GM21619 (cell line): ENCODE data around the gene SETBP1.
A peak's percentile ranks its signal among the peaks of the same experiment; 100 is the strongest.

ENCODE experiments used
- ATAC-seq: cut with Tn5 transposase; IDR thresholded peaks from one replicate; pipeline ENCODE4 v1.9.1; 2021; ENCODE audit not compliant: unreplicated experiment

Gene SETBP1

DNA sequence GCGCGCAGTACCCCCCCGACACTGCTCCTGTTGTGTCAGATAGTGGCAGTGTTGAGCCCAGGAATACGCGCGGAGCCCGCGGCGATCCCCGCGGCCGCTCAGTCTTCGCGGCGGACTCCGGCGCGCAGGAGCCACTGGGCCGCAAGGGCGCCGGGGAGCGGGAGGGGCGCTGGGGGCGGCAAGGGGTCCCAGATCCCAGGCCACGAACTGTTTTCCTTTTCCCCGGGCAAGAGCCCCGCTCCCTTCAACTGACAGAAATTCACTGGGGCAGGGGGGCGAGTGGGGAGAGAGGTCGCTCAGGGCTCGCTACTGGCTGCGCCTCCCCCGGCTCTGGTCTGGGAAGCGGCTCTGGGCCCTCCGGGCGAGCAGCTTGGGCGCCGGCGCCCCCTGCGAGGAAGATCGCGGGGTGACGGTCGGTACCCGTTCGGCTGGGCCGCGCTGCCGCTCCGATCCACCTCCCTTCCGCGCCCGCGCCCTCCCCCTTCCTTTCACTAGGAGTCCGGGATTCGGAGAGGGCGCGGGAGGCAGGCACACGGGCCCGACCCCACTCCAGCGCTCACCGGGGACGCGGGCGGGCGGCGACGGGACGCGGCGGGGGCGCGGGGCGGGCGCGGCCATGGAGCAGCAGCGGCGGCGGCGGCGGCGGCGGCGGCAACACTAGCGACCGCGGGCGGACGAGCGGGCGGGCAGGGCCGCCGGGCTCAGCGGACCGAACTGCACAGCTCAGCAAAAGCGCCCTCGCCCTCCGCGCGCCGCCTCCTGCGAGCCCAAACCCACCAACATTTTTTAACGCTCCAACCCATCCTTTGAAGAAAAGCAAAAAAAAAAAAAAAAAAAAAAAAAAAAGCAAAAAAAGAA, 1.4 kb upstream of the SETBP1 start:
- ATAC-seq, result peak; percentile 89

DNA sequence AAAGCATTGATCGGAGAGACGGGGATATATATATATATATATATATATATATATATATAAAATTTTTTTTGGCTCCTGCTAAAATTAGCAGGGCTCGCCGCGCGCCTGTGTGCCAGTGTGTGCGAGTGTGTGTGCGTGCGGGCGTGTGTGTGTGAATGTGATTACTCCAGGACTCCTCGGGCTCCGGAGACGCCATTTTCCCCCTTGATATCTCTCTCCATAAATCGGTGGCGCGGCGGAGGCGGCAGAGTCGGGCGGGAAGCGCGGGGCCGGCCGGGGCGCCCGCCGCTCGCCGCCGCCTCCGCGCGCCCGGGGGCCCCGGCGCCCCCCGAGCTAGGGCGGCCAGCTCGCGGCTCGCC, 795 bp upstream of the SETBP1 start:
- no peak for ATAC-seq

DNA sequence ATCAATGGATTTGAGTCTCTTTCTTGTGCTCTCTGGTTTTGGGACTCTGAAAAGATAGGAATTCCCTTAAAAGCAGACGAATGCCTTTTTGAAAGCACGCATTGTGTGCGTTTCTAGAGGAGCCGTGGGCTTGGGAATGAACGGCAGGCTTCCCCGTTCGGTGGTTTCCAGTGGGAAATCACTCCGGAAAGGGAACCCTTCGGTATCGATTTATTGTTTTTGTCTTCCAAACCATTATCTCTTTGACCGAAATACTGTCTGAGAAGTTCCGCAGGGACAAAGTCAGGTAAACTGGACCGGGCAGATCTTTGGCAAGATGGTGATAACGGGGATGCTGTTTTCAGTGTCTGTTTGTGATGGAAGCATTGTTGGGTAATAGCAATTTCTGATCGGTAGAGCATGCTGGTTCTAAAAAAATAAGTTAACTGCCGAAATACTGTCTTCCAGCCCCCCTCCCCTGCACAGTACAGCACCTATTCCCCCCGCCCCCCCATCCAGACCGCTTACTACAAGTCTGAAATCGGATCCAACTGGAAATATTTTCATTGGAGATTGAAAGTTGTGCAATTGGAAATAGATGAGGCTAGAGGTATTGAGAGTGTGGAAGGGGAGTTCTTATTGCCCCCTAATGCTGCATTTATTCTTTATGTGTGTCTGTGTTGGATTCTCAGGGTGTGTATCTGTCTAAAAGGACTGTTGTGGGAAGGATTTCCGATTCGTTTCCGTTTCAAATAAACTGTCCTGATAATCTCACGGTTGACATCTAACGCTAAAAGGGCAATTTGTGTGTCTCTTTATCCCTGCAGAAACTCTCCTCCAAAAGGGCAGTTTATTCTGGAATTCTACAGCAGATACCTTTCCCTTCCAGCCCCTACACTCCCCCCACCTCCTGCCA, 635 bp downstream of the SETBP1 start:
- ATAC-seq, result no peak

DNA sequence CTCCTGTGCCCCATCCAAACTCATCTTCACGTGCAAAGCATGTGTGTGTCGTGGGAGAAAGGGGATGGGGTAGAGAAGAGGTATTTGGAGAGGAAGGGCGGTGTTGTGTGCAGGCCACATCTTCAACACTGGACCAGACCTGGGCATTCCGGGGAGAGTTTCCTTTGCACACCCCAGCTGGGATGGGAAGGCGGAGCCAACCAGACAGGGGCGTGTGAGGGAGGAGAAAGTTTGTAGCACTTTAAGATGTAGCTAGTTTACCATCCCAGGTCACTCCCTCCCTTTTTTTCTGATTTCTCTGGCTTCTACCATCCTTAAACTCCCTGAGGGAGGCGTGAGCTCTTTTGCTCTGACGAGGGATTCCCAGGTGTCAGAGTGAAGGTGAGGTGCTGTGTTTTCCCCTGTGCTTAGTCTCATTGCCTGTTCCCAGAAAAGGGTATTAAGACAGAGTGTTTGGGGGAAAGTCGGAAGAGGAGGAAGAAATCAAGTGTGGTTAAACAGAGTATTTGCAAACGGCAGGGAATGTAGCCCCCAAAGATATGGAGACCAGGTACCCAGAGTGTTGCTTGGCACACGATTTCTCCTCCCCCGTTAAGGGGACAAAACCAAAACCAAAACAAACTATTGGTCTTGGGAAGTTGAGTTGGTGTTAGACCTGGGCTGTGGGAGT, 1.6 kb downstream of the SETBP1 start:
- no peak for ATAC-seq

DNA sequence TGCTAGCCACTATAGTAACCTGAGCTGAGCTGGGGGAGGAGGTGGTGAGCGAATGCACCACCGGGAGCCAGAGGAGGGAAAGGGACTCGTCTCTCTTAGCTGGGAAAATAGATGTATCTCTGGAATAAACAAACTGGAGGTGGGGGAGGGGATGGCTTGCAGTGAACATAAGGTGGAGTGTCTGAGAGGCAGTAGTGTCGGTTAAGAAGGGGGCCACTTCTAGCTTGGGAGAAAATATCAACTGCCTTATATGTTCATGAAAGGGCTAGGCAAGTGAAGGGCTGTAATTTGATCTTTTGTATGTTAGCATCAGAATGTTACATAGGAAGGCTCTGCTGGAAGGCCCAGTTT, 2.2 kb downstream of the SETBP1 start:
- ATAC-seq, result no peak

DNA sequence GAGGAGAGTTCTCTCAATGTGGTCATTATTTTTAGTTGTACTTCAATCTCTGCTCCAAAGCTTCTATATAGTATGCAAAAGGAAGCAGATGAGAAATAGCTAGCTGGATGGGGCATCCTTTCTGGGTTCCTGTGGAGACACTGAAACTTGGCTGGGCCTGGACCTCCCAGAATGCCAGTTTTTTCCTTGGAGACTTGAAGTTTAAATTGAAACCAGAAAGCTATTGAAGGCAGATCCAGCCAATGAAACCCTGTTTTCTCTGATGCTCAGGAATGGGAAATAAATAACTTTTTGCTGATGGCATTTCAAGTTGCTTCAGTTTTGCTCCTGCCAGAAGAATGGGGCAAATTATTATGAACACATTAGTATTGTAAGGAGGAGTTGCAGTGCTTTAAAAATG, 2.9 kb downstream of the SETBP1 start:
- no peak for ATAC-seq

DNA sequence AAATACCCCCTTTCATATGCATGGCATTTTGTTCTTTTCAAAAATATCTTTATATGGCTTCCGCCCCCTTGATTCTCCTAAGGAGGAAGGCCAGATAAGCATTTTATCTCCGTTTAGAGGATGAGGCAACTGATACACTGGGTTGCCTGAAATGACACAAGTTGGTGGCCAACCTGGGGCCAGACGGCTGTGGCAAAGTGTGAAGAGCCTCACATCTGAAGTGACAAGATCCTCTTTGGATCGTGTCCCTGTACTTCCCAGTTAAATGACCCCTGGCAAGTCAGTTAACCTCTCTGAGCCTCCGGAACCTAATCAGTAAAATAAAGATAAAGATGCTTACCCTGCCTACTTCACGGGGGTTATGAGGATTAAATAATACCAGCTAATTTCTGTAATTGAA, 4.6 kb downstream of the SETBP1 start:
- ATAC-seq, result no peak

DNA sequence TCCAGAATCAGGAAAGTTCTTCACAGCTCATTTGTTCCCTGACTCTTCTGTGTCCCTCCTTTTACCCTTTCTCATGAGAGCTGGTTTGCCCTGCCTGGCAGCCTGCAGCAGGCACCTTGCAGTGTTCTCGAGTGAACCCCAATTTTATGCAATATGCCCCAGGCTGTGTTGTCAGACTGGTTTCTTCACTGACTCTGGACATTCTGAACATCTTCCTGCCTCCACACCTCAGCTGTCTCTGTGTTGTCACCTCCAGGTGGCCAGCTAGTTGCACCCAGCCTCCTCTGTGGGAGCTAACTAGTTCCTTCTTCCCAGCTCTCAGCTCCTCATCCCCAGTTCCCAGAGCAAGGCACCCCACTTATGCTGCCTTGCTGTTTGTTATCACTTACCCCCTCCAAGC, 5.5 kb downstream of the SETBP1 start:
- ATAC-seq, result no peak

DNA sequence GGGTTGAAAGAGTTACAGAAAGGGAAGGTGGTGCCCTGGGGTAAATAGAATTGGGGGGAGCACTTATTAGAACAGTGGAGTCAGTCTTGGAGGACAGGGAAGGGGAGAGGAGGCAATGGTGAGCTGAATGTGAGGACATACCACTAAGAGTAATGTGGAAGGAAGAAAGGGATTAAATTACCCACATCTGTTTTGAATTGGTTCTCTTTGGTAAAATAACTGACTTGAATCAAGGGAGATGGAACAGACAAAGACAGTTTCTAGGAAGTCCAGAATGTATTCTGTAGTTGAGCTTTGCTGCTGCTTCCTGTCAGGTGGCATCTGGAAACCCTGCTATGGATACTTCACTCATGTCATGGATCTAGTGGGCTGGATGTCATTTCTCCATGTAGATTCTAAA, 6.7 kb downstream of the SETBP1 start:
- no peak for ATAC-seq

DNA sequence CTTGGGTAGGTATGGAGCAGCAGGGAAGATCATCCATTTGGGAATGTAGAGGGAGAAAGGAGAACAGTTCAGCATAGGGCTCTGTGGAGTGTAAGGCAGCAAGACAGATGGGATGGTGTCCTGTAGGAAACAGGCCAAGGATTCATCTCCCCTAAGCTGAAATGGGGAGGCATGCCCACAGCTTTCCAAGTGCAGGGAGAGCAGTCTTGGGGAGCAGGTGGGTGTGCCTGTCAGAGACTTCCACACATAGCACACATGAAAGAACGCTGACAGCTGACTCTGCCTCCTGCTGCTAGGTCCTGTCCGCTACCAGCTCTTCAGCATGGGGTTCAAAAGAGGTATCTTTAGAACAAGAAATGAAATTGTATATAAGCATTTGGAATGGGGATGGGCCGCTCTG, 9.0 kb downstream of the SETBP1 start:
- ATAC-seq, result no peak

DNA sequence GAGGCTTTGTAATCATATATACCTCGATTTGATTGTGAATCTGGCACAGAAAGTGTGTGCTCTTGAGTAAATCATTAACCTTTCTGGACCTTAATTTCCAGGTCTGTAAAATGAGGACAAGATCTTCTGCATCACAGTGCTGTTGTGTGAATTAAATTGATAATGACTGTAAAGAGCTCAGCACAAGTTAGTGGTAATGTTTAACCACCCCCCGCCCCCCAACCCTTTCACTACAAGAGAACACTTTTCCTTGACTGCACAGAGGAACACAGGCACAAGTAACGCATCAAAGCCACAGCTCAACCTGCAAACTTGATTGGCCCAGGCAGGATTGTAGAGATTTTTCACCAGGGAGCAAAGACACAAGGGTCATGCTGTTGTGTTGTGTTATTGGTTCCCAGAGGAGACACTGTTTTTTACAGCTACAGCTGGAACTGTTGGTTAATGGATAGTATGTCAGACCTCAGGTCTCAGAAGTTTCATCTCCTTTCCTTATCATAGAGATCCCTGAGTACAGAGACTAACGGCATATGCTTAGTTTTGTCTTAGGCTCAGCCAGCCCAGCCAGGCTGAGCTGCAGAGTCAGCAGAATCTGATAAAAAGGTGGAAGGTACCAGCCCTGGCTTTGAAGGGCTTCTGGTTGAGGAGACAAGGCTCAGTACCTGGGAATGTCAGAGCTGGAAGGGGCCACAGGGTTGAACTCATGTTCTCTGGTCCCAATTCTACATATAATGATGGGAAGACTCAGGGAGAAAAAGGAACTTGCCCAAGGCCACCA, 10.6 kb downstream of the SETBP1 start:
- no peak for ATAC-seq

DNA sequence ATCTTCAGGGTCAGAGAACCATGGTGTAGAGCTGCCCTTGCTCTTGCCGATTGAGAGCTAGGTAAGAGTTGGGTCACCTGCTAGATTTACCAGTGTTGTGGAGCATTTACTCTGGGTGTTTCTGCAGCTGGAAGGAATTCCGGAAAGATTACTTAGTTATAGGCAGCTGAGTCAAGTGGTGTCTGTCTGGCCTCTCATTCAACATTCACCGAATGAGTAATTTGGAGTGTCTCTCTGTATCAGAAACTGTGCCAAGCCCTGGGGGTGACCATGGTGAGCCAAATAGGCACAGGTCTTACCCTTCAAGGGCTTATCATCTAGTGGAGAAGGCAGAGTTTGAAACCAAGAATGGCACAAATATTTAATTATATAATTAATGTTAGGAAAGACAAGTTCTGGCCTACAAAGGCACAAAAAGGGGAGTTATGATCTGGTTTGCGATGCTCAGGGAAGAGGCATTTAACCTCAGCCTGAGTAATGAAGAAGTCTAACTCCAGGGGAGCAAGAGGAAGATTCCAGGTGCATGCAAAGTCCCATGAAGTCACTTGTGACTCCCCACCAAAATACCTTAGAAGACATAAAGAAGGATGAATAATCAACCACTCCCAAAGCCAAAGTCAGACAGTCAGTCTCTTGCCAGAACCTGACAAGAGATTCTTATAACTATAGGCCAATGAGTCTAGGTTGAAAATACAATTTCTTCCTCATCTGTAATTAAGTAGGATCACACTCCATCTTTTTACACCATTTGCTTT, 12.5 kb downstream of the SETBP1 start:
- no peak for ATAC-seq

DNA sequence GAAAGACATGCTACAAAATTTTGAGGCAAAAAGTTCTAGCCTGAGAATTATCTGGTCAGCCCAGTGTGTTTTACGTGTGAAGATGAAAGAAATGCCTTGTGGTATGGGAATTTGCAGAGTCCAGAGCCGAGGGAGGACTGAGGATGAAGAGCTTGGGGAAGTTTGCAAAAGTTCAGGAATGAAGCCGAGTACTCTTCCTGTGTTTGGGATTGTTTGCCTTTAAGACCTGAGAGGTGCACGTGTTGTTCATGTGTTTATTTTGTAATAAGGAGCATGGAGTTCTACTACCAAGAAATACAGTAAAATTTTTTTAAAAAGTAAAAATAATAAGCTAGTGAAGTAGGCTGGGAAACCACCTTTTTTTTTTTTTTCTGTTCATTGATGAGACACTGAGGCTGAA, 14.8 kb downstream of the SETBP1 start:
- ATAC-seq, result no peak

DNA sequence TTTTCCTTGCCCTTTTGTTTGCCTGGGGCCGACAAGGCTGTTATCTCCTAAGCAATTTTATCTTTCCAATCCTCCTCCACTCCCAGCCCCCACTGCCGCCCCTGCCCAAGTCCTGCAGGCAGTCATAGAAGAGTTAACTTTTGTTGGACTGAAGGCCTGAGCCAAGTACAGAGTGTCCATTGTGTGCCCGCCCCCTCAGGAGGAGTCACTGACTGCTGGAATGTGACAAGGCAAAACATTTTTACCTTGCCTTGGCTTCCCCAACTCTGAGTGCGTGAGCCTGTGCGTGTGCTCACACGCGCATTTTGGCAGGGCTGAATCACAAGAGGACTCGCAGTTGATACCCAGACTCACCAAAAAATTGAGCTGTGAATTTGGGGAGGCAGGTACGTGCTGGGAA, 16.2 kb downstream of the SETBP1 start:
- ATAC-seq, result no peak

DNA sequence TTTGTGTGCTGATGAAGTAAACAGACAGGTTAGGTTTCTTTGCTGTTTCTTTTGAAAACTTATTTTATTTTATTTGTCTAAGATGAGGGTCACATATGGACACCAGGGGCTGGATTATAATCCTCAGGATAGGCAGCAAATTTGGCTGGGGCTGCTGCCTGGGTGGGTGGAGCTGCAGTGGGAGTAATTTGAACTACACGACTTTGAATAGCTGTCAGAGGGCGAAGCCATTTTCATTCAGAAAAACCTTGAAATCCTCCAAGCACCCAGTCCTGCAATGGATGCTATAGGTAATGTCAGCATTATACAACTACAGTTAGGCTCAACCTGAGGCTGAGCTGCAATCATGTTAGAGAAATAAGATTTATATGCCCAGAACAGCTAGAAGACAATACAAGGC, 16.6 kb downstream of the SETBP1 start:
- ATAC-seq, result no peak

DNA sequence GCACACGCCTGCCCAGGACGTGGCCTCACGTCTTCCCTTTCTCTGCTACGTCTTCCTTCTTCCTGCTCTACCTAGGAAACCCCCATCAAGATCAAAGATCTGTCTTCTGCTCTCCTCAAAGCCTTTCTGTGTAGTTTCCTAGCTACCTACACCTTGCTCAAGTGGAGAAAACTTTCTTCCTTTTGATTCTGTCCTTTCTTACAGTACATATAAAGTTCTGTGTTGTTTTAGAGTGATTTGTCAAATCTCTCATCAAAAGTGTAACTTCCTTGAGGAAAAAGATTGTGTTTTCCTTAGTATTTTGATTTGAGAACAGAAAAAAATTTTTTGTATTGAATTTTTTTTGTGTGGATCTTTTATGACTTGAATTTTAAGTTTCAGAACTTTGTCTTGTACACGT, 17.8 kb downstream of the SETBP1 start:
- ATAC-seq, result no peak

DNA sequence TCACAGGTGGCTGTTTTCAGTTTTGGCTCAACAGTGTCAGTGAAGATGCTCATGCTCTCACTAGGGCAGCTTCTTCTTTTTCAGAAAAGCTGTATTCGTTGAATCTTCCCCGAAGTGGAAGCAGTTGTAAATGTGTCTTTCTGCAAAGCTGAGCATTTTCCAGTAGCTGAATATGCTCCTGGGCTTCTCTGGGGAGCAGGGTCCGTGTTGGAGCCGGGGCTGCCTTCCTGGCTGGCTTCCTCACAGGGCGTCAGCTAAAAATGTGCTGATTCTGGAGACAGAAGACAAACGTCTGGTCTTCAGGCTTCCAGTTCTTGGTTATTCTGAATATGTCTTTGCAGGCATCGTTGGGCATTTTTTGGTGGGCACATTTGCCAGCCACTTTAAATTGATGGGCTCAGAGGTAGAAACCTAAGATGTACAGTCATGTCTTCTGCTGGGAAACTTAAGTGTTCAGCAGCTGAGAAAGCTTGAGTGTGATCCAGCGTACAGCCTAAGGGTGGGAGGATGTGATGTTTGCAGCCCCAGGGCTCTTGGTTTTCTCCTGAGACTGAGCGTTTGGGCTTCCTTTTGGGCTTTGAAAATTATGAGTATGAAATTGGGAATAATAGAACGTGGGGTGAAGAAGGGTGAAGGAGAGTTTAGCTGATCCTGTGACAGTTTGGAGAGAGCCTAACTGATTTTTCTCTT, 19.0 kb downstream of the SETBP1 start:
- no peak for ATAC-seq

DNA sequence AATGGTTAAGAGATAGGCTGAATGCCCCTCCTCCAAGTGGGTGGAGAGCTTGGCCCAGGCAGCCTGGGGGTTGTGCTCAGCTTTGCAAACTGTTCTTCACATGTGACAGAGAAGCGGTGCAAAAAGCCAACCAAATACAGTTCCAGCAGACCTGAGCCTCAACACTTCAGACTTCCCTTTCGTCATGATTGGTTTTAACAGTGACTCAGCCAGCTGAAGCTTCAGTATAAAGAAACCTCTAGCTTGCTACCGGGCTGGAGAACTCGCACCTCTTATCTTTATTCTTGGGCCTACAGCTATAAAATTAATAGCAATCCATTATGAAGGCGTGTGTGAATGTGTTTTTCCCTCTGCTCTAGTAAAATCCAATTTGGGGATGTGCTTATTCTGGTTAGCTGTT, 20.0 kb downstream of the SETBP1 start:
- ATAC-seq, result peak; percentile 57

DNA sequence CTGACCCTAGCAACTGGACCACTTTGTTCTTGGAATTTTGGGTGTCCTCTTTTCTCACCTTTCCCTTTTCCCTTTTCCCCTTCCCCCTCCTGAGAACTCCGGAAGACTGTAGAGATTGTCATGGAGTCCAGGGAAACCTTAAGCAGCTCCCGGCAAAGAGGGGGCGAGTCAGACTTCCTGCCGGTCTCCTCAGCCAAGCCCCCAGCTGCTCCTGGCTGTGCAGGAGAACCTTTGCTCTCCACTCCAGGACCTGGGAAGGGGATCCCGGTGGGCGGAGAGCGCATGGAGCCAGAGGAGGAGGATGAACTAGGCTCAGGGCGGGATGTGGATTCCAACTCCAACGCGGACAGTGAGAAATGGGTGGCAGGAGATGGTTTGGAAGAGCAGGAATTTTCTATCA, 20.5 kb downstream of the SETBP1 start:
- ATAC-seq, result no peak

DNA sequence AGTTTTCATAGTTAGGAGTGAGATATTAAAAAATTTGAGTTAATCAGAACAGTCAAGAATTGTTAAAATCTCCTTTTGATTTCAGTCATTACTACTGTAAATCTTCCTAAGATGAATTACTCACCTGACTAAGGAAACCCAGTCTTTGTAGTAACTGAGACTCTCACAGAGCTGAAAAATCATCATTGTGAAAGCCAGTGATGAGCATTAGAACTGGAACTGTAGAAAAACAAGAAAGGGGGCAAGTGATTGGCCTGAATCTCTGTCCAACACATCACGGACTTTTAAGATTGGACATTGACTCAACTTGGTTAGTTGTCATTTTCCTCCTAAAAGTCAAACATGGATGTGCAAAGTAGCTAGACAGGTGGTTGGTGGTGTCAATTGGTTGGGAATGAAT, 21.9 kb downstream of the SETBP1 start:
- ATAC-seq, result no peak
